K562 (cell line): ENCODE data around the gene ANAPC2. TPM values are rescaled to one million over a fixed set of nuclear protein-coding genes. Genes with fewer than 3 reads are reported as not detected.
A peak's percentile ranks its signal among the peaks of the same experiment; 100 is the strongest.

Experiments used
- BHLHE40 ChIP-seq: IDR thresholded peaks from 2 replicates; pipeline ENCODE4 v1.6.1; 2011; ENCODE audit warnings: low read length, improper control_type of control experiment
- DIDO1 ChIP-seq: fragments of 450-650 bp; IDR thresholded peaks from 2 replicates; pipeline ENCODE4 v1.6.1; 2016; ENCODE audit warnings: low read depth, missing biosample characterization, missing genetic modification characterization
- HMBOX1 ChIP-seq: sonication (generic); IDR thresholded peaks from 2 replicates; pipeline ENCODE4 v1.6.1; 2016
- HMG20B ChIP-seq: fragments of 250-450 bp; sonication (Bioruptor Pico); IDR thresholded peaks from 2 replicates; pipeline ENCODE4 v1.5.0; 2021; ENCODE audit warnings: mild to moderate bottlenecking
- MTA2 ChIP-seq: fragments of 450-650 bp; IDR thresholded peaks from 2 replicates; pipeline ENCODE4 v1.6.1; 2016; ENCODE audit warnings: low read depth
- NR3C1 ChIP-seq: sonication (generic); formaldehyde crosslinking; IDR thresholded peaks from 2 replicates; pipeline ENCODE4 v1.8.1; 2022; ENCODE audit warnings: missing genetic modification reagents
- NUFIP1 ChIP-seq: fragments of 450-650 bp; IDR thresholded peaks from 2 replicates; pipeline ENCODE4 v1.6.1; 2018; ENCODE audit not compliant: partially characterized antibody
- OTX1 ChIP-seq: fragments of 450-650 bp; formaldehyde crosslinking; IDR thresholded peaks from 2 replicates; pipeline ENCODE4 v1.4.0; 2022; ENCODE audit warnings: mild to moderate bottlenecking
- PURB ChIP-seq: sonication (generic); formaldehyde crosslinking; IDR thresholded peaks from 2 replicates; pipeline ENCODE4 v1.9.0; 2021; ENCODE audit warnings: low read depth, mild to moderate bottlenecking, missing genetic modification reagents
- RBM22 ChIP-seq: fragments of 200-400 bp; formaldehyde crosslinking; IDR thresholded peaks from 2 replicates; pipeline ENCODE4 v1.6.1; 2018; ENCODE audit warnings: low read length, low read depth; ENCODE audit not compliant: poor library complexity, severe bottlenecking
- RERE ChIP-seq: sonication (generic); formaldehyde crosslinking; IDR thresholded peaks from 2 replicates; pipeline ENCODE4 v1.8.0; 2023; ENCODE audit warnings: missing genetic modification reagents, mild to moderate bottlenecking, borderline replicate concordance
- STAT5A ChIP-seq: IDR thresholded peaks from 2 replicates; pipeline ENCODE4 v1.6.1; 2012; ENCODE audit warnings: low read length, inconsistent platforms, borderline replicate concordance
- THAP7 ChIP-seq: fragments of 250-450 bp; sonication (Bioruptor Pico); IDR thresholded peaks from 2 replicates; pipeline ENCODE4 v1.5.0; 2021
- ZBTB1 ChIP-seq: sonication (generic); formaldehyde crosslinking; IDR thresholded peaks from 2 replicates; pipeline ENCODE4 v1.8.1; 2023; ENCODE audit warnings: missing genetic modification reagents, low read depth, mild to moderate bottlenecking, borderline replicate concordance
- ZKSCAN1 ChIP-seq: fragments of 150-350 bp; IDR thresholded peaks from 2 replicates; pipeline ENCODE4 v1.6.1; 2016; ENCODE audit warnings: low read depth, low read length
- ZNF507 ChIP-seq: conservative IDR thresholded peaks from 2 replicates; pipeline ENCODE4 v1.6.1; 2017; ENCODE audit warnings: missing genetic modification characterization, missing compliant biosample characterization
- ZNF551 ChIP-seq: fragments of 250-450 bp; sonication (Bioruptor Pico); IDR thresholded peaks from 2 replicates; pipeline ENCODE4 v1.5.0; 2021; ENCODE audit warnings: mild to moderate bottlenecking, moderate library complexity
- ZSCAN32 ChIP-seq: fragments of 450-650 bp; formaldehyde crosslinking; IDR thresholded peaks from 2 replicates; pipeline ENCODE4 v1.4.0; 2020; ENCODE audit warnings: mild to moderate bottlenecking, moderate library complexity
- polyA plus RNA-seq, 8 experiments: library from polyadenylated mRNA; depleted of rRNA in 4 of 8; stranded (reverse) in 5 of 8; unstranded in 3 of 8; fragments of >200 nt; fragmentation: Nextera tagmentation in 2 of 8; fragmentation: Illumina TruSeq in 1 of 8; extraction: Ambion mirVana in 2 of 8; extraction: Trizol in 1 of 8; gene quantifications; 2 replicates each; pipeline versions ENCODE4 v1.2.1 to v1.2.3, GENCODE V29; 2011 to 2014; ENCODE audit warnings: inconsistent platforms in 1 of 8, missing spikeins in 1 of 8
- total RNA-seq, 7 experiments: library from RNA; depleted of rRNA in 6 of 7; stranded (reverse); fragments of >200 nt in 6 of 7; fragmentation: Illumina TruSeq in 2 of 7; extraction: Trizol in 2 of 7; gene quantifications; 2 replicates each; pipeline versions ENCODE4 v1.2.1 to v1.2.3, GENCODE V29; 2011 to 2021; ENCODE audit warnings: low replicate concordance in 1 of 7
- TF ChIP-seq, protein P1 (sequence below): IDR thresholded peaks from 2 replicates; pipeline ENCODE4 v1.6.1; 2011; ENCODE audit not compliant: insufficient read length; ENCODE audit errors: extremely low read depth
- TF ChIP-seq, protein P2 (sequence below): fragments of 450-650 bp; formaldehyde crosslinking; conservative IDR thresholded peaks from 2 replicates; pipeline ENCODE4 v1.4.0; 2022; ENCODE audit warnings: mild to moderate bottlenecking, missing genetic modification characterization

Gene ANAPC2
- total and polyA plus RNA-seq, 9 of the 15 experiments (the other 6 are each of a cell fraction or from before 2014, with no cell fraction given): 0.11 to 56.5 (median 17.1) TPM; not detected in 1

GRCh38 chr9:137188490-137189296 is at the start of gene ANAPC2, which contains the start of gene SSNA1 (continued):
- TF ChIP-seq DIDO1 (peak; percentile 94), MTA2 (no peak), ZSCAN32 (CRISPR knock-in tag) (no peak), ZNF507 (tag) (no peak), PURB (CRISPR knock-in tag) (no peak), HMG20B (no peak), NR3C1 (CRISPR knock-in tag) (0 out of 2 replicates have a peak, but pooled peaks have one; percentile 20), ZBTB1 (CRISPR knock-in tag) (no peak), STAT5A (no peak), ZNF551 (CRISPR knock-in tag) (no peak), HMBOX1 (no peak), RERE (CRISPR knock-in tag) (no peak), THAP7 (CRISPR knock-in tag) (no peak), RBM22 (no peak), OTX1 (CRISPR knock-in tag) (no peak), ZKSCAN1 (peak; percentile 96; the same call in 1 of the 2 replicates), BHLHE40 (peak; percentile 93), NUFIP1 (no peak)
- TF ChIP-seq, protein P1, sequence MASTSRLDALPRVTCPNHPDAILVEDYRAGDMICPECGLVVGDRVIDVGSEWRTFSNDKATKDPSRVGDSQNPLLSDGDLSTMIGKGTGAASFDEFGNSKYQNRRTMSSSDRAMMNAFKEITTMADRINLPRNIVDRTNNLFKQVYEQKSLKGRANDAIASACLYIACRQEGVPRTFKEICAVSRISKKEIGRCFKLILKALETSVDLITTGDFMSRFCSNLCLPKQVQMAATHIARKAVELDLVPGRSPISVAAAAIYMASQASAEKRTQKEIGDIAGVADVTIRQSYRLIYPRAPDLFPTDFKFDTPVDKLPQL: no peak
- TF ChIP-seq, protein P2, sequence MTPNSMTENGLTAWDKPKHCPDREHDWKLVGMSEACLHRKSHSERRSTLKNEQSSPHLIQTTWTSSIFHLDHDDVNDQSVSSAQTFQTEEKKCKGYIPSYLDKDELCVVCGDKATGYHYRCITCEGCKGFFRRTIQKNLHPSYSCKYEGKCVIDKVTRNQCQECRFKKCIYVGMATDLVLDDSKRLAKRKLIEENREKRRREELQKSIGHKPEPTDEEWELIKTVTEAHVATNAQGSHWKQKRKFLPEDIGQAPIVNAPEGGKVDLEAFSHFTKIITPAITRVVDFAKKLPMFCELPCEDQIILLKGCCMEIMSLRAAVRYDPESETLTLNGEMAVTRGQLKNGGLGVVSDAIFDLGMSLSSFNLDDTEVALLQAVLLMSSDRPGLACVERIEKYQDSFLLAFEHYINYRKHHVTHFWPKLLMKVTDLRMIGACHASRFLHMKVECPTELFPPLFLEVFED (CRISPR knock-in tag): no peak
